NCI-H128 (cell line): ENCODE measurements around the gene CCDC122.
"Not testable (repeated sequence)": the region's sequence is repeated elsewhere in the genome, so short reads cannot be mapped to it uniquely, and the experiment has no call there.

ENCODE experiments used
- DNase-seq: peaks from one replicate; lab custom pipeline; 2025; ENCODE audit not compliant: unreplicated experiment; lab: John Stamatoyannopoulos, UW

The CCDC122 gene

DNA sequence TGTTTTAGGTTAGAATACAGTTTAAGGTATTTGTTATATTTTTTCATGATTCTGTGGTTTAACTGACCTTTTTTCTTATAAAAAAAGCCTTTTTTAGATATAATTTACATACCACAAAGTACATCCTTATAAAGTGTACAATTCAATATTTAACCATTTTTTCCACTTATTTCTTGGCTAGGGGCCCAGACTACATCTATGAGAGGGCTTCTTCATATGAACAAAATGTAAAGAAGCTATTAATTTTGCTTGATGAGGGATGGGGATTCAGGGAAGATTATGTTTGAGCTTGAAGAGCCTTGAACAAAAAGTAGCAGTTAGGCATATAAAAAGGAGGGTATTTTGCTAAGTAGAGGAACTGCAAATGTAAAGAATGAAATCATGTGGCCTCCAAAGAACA lies 2.2 kb downstream of the CCDC122 start:
- no peak for DNase-seq

DNA sequence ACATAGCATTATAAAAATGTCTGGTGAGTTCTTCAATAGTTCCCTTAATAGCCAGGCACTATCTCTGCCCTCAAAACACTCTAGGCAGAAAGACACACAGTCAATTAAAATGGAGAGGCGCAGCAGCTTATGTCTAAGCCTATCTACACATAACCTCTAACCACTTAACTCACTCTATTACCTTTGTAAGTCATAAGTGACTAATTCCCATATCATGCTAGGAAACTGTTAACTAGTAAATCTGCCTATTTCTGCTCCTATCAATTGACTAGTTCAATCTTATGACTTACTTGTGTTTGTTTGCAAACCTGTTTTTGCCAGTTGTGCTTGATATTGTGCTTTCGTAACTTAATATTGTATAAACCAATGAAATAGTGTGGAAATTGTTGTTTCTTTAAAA lies 3.2 kb downstream of the CCDC122 start:
- DNase-seq, result no peak

DNA sequence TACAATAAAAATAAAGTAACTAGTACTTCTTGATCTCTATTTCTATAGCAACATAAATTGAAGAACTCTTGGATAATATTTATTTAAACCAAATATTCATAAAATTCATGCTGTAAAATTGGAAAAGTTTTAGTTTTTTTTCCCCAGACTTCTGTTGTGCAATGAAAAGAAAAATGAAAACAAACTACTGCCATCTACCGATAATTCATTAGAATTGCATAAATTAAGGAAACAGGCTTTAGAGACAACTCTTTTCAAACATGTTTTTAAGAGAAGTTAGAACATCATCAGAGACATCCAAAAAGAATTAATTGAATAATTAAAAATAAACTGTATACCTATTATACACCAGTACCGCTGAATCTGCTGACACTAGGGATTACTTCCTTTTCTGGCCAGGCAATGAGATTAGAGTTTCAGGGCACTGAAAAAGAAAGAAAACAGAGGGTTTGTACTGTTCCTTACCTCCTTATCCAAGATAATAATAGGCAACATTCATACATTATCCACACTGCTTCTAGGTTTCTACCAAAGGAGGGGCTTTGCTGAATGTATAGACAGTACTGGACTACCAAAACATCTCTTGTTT lies 4.9 kb downstream of the CCDC122 start:
- DNase-seq, result no peak

DNA sequence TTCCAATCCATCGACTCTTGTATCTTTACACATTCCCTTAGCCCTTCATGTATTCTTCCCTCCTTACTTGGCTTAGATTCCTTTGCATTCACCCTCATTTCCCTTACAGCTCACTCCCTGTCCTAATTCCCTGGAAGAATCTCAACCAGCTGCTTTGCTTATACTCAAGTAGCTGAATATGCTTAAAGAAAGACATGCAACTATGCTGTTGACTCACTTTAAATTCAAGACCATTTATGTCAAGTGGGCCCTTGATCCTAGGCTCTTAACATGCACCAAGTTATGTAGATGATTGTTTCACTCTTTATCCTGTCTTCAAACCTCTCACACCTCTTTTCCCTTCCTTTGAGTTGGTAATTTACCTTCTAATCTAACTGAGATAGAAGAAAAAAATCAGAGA lies 7.4 kb downstream of the CCDC122 start:
- no peak for DNase-seq

DNA sequence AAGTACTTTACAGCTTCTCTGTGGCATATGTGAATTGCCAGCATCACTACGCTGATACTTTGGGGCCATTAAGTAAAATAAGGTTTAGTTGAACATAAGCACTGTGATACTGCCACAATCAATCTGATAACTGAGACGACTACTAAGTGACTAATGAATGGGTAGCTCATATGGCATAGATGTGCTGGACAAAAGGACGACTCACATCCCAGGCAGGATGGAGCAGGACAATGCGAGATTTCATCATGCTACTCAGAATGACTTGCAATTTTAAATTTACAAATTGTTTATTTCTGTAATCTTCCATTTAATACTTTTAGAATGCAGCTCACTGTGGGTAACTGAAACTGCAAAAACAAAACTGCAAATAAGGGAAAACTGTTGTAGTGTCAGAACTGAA lies 13.6 kb downstream of the CCDC122 start:
- no peak for DNase-seq

DNA sequence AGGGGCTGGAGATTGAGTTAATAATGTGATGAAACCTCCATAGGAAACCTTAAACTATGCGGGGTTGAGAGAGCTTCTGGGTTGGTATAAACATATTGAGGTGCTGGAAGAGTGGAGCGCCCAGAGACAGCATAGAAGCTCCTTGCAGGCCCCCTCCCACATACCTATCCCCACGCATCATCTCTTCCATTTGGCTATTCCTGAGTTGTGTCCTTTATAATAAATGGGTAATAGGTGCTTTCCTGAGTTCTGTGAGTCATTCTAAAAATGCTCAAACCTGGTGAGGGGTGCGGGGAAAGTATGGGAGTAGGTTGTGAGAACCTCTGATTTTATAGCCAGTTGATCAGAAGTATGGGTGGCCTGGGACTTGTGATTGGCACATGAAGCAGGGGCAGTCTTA lies 14.6 kb downstream of the CCDC122 start:
- DNase-seq, result no peak

DNA sequence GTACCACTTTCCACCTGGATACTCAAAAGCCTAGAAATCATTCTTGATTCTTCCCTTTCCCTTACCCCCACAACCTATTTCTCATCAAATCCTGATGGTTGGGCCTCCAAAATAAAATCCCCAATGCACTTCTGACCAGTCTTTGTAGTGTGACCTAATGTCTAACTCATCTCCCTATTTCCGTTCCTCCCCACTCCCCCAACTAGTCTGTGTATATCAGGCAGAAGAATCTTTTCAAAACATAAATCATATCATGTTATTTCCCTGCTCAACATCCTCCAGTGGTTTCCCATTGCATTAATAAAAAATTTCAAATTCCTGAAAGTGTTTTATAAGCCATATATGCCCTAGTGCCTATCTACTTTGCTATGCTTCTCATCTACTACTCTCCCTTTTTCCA lies 17.7 kb downstream of the CCDC122 start:
- DNase-seq, result no peak

DNA sequence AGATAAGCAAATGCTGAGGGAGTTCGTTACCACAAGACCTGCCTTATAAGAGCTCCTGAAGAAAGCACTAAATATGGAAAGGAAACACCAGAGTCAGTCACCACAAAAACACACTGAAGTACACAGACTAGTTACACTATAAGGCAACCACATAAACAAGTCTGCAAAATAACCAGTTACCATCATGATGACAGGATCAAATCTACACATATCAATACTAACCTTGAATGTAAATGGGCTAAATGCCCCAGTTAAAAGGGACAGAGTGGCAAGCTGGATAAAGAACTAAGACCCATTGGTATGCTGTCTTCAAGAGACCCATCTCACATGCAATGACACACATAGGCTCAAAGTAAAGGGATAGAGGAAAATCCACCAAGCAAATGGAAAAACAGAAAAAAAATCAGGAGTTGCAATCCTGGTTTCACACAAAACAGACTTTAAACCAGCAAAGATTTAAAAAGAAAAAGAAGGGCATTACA lies 26.6 kb downstream of the CCDC122 start:
- no peak for DNase-seq

DNA sequence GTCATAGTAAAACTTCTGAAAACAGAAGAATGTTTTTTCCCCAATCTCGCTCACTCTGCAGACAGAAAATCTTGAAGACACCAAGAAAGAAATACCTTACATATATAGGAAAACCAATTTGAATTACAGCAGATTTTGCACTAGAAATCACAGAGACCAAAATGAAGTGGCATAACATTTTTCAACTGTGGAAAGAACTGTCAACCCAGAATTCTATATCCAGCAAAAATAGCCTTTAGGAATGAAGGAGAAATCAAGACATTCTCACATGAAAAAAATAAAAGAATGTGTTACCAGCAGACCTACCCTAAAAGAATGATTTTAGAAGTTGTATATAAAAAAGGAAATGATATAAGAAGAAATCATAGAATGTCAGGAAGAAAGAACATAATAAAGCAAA lies 28.7 kb downstream of the CCDC122 start:
- no peak for DNase-seq

DNA sequence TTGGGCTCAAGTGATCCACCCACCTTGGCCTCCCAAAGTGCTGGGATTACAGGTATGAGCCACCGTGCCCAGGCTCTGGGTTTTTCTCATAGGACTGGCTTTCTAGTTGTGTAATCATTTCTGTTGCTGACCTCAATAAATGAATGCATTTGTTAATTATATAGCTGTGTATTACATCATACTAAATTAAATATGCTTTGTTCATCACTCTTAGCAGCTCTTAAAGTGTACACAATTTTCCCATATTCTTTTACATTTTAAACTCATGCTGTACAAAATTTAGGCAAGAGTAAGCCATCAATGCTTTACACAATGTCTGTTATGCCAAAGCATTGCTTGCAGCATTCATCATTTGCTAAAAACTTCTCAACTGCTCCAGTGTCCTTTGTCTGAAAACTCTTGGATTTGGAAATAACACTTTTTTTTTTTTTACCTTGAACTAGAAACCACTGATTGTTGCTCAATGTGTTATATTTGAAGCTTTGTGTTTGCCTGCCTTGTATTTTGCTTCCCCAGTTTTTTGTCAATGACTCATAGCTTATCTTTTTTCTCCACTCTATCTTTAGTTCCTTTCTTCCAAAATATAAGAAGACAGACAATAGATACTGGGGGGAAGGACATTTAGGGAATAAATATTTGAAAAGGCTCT lies 31.4 kb downstream of the CCDC122 start:
- no peak for DNase-seq

DNA sequence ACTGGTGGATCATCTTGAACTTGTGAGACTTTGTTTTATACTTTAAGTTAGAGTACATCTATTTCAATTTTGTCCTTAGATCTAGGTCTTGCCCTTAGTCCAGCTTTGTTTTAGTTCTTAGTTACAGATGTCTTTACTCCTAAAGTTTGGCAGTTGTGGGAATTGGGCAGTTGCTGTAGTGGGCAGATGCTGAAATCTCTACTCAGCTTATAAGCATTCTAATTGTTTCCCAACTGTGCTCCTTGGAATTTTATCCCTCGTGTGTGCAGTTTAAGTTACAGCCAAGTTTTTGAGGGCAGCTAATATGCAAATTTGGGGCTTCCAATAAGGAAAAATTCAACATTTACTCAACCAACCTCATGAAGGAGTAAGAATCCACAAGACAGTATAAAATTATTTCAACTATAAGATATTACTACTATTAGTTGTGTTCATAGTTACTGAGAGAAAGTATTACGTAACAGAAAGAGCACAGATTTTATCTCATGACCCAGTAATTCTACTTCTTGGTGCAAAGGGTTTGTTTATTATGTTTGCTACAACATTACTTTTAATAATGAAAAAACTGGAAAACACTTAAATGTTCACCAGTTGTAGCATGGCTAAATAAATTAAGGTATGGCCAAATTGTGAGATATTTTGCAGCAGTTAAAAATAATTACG lies 32.9 kb downstream of the CCDC122 start:
- DNase-seq, result no peak

DNA sequence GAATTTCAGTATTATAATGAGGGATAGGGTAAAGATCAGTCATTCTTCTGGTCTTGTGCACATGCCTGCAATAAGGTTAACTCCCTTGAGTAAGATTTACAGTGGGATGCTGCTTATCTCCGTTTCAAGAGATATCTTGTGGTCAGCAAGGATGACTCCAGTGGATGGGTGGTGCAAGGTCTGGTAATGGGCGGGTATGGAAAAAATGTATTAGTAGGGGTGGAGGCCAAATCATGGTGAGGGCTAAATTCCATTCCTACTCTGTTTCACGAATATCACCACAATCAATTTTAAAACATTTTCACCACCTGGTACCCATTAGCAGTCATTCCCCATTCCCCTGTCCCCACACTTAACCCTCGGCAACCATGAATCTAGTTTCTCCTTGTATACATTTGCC lies 40.6 kb downstream of the CCDC122 start:
- DNase-seq, result no peak

DNA sequence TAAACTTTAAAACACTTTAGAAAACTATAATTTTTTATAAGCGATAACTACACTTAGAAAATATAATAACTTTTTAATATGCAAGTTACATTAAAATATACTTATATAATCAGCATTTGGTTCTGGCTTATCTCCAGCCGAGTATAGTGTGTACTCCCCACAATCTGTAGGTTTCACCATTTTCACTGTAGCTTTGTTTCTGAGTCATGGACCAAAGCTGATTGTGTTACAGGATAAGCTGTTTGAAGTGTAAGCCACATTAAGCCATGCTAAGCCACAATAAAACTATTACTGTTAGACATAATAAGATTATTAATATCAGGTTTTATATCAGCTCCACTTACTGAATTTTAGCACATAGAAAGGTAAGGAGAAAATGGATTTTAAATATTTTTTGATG lies 43.8 kb downstream of the CCDC122 start:
- no peak for DNase-seq

DNA sequence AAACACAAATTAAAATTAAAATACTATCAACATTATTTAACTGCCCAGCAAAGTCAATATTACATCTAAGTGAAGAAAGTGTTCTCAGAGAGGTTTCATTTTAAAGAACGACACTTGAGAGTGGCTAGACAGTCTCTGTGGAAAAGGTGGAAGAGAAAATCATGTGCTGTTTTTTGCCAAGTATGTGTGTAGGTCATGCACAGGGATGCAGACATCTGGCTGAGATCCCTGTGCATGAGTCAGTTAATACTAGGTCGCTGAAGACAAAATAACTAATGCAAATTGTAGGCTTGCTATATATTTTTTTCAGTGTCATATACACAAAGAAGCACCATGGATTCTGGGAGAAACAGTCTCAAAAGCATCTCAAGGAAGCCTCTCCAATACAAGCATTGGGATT lies 48.5 kb downstream of the CCDC122 start:
- no peak for DNase-seq

DNA sequence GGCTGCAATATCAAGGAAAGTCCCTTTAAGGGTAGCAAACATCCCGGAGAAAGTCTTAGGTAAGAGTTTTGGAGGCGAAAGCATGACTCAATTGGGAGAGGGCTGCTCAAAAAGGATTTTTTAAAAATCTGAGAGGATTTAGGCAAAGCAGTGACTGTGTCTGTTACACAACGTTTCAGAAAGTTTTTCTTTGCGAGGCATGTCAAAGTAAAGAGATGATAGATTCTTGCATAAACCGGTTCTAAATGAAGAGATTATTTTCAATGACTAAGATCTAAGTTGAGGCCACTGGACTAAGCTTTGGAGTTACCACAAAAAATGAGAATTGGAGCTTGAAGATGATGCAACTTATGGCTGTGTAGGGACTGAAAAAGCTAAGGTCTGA lies 49.1 kb downstream of the CCDC122 start:
- no peak for DNase-seq

DNA sequence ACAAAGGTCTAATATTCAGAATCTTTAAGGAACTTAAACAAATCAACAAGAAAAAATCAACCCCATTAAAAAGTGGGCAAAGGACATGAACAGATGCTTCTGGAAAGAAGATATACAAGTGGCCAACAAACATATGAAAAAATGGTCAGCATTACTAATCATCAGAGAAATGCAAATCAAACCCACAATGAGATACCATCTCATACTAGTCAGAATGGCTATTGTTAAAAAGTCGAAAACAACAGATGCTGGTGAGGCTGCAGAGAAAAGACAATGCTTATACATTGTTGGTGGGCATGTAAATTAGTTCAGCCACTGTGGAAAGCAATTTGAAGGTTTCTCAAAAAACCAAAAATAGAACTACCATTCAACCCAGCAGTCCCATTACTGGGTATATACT lies 54.9 kb downstream of the CCDC122 start:
- not testable (repeated sequence) for DNase-seq

DNA sequence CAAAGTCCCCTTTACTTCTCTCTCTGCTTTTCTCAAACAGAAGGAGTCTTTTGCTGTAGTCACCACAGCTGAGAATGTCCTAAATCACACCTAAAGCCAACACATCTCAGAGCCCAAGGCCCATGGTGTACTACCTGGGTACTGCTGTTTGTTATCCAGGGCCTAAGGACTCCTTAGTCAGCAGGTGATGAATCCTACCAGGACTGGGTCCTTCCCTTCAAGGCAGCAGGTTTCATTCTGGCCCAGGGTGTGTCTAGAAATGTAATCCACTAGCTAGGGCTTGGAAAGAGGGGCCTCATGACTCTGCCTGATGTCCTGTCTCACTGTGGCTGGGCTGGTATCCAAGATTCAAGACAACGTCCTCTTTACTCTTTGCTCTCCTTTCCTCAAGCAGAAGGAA lies 56.6 kb downstream of the CCDC122 start:
- DNase-seq, result no peak

DNA sequence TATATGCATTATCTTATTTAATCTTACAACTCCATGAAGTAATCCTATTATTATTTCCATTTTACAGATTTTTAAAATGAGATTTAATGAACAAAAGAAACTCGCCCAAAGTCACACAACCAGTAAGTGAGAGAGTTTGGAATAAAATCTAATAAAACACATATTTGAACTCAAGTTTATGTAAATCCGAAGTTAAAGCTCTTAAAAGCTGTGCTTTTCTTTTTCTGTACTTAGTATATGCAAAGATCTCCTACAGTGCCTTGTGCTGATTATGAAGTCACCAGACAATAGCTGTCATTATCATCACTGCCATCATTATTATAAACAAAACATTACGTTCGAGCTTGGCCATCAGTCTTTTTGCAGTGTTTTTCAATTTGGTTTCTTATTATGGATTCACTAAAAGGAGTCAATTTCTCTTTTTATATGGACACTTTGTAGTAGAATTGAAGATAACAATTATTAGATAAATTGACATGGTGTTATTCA lies 63.1 kb downstream of the CCDC122 start:
- no peak for DNase-seq

DNA sequence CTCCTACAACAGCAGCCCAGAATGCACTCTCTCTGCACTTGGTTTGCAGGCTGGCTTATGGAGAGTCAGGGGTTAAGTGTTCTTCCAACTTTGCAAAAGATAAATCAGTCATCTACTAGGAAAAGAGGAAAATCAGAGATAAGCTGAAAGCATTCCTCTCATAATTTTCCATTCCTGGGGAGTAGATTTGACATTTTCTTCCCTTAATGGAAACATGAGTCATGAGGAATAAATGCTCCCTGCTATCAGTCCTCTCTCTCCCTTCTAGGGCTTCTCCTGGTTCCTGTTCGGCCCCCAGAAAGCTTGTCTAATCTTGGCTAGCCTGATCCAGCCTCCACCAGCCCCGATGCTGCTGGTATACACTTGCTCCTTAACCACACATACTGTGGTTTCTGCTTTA lies 64.3 kb downstream of the CCDC122 start:
- no peak for DNase-seq

DNA sequence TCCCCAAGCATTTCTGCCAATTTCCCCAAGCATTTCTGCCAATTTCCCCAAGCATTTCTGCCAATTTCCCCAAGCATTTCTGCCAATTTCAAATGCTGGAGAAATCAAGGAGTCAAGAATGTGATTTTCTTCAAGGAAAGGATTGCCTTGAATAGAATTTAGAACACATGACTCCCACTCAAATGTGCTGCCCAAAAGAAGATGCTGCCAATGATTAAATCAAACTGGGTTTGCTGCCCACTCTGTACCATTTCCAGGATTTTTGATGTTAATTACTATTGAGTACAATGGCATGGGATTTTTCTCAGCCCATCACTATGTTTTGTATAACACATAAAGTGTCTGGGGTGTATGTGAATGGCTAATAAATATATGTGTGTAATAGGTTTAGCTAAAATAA lies 70.9 kb downstream of the CCDC122 start:
- no peak for DNase-seq

DNA sequence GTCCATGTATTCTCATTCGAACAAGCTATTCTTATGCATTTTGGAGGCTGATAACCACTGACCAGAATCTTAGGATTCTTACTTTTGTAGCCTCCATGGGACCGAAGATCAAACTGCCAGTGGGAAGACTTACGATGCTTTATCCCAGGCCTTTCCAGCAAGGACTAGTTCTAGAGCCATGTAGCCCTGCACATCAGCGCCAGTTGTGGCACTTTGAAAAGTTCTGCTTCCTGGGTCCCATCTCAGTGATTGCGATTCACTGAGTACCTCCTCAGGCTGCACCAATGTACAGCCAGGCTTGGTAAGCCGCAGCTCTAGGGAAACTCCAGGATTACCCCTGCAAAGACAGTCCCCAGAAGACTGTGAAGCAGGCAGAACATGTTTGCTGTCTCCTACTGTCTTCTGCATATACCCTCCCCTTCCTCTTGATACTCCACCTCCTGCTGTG lies 73.8 kb downstream of the CCDC122 start:
- DNase-seq, result no peak

DNA sequence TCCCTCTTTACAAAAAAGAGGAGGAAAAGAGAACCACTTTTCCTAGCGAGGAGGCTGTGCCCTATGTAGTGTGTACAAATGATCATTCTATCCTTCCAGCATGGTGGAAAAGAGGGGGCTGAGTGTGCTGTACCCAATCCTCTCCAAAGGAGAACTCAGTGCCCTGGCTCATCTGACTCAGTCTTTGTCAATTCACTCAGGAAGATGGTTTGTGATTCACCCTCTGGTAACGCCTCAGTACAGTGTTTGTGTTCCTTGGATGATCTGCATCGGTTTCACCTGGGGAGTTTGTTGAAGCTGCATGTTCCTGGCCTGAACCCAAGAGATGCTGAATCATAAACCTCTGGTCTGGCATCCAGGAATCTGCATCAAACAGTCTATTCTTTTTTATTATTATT lies 74.5 kb downstream of the CCDC122 start:
- DNase-seq, result no peak
